GM19468 (cell line): ENCODE data around the gene CEP192.
"Not testable (repeated sequence)": the region's sequence is repeated elsewhere in the genome, so short reads cannot be mapped to it uniquely, and the experiment has no call there.

ENCODE experiments used
- ATAC-seq: cut with Tn5 transposase; IDR thresholded peaks from one replicate; pipeline ENCODE4 v1.9.1; 2021; ENCODE audit warnings: mild to moderate bottlenecking, moderate library complexity, moderate number of reproducible peaks; ENCODE audit not compliant: unreplicated experiment; ENCODE audit errors: extremely low read depth

CEP192 gene

DNA sequence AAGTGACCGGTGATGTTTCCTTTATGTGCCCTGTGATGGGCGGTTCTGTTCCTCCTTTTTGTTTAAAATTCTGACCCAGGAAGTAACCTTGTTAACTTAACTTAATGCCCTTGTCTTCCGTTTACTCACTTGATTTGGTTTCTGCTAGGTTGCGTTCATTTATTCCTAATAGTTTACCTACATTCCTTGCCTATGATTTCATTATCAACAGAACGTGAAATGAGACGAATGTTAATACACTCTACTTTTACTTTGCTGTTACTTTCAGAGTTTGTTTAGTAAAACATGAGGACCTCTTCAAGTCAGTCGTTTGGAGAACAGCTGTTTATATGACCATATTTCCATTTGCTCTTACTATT, 638 bp downstream of the CEP192 start:
- no peak for ATAC-seq

- no peak for ATAC-seq
Observed at GRCh38 chr18:12993439-12993838, 2.3 kb downstream of the CEP192 start.

GRCh38 chr18:12995424-12995823, 4.3 kb downstream of the CEP192 start:
- ATAC-seq = no peak

DNA sequence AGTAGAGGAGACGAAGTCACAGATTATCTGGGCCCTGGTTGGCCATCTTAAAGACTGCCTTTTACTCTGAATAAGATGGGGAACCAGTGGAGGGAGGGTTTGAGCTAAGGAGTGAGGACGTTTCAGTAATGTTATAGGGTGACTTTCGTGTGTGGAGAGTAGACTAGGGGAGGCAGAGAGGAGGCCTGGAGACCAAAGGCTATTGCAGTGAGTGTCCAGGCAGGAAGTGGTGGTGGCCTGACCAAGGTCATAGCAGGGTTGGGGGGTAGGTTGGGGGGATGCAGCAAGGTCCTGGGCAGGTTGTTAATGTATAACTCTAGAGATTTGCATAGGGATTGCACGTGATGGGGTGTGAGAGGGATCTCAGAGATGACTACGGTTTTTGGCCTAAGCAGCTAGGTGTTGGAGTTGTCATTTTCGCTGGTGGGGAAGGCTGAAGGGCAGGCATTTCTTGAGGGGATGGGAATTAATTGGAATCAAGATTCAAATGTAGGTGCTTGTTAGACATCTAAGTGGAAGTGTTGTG, 4.9 kb downstream of the CEP192 start:
- ATAC-seq = no peak

GRCh38 chr18:12996661-12997292, 5.6 kb downstream of the CEP192 start:
- ATAC-seq = no peak

- ATAC-seq = not testable (repeated sequence)
Observed at GRCh38 chr18:12997330-12997729, 6.2 kb downstream of the CEP192 start.

DNA sequence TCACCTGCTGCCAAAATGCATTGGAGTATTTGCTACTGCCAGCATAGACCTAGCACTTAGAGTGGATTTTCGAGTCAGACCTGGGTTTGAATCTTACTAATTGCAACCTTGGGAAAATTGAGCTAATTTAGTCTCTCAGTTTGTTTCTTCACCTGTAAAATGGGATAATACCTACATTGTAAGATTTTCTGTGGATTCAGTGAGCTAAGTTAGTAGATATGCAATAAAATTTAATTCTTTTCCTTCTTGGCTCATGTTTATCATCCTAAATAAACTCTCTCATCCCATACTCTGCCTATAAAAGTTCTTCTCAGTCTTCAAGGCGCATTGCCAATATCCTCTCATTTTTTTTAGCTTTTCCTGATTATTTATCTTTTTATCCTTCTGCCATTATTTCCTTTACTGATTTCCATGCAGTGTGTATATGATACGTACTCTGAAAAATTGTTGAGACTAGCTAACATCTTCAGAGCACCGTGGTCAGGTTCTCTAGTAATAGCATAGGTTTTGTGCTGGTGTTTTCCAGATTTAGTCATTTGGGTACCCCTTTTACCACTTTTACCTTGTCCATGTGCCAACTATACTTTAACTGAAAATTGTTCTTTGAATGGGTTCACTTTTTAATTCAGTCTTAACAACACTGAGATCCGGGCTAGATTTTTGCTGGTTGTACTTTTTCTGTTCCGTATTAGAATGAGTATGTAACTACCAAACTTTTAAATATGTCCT, 7.3 kb downstream of the CEP192 start:
- no peak for ATAC-seq

GRCh38 chr18:13003466-13003896, 12.3 kb downstream of the CEP192 start:
- no peak for ATAC-seq

DNA sequence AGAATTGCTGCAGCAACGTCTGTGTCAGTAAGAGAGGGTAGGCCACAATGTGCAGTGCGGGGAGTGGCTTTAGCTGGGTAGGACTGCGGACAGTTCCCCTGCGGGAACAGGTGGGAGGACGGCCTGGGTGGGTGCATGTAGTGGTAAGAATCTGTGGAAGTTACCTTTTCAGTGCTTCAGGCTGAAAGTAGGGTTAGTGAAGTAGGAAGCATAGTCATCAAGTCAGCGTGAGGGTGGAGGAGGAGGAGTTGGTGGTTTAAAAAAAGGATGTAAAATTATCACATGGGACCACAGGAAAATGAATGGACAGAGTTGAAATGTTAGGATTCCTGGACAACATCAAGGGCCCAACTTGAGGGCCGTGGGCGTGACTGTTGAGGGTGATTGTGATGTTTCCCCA, 13.2 kb downstream of the CEP192 start:
- no peak for ATAC-seq

- no peak for ATAC-seq
Observed at GRCh38 chr18:13005289-13005688, 14.1 kb downstream of the CEP192 start.

- ATAC-seq = no peak
Observed at GRCh38 chr18:13006531-13007247, 15.5 kb downstream of the CEP192 start.

DNA sequence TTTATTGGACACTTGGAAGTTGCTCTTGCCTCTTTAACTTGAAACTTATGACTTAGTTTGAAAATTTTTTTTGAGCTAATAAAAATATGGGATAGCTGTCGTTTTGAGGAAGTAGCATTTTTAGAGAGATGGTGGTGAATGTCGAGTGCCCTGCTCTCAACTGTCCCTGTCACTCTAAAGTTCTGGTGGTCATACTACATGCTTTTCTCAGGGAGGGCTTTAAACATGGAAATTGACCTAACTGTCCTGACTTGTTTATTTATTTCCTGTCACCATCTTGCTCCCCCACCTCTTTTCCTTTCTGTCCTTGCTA, 16.0 kb downstream of the CEP192 start:
- ATAC-seq = no peak

- no peak for ATAC-seq
Observed at GRCh38 chr18:13011719-13012118, 20.6 kb downstream of the CEP192 start.

DNA sequence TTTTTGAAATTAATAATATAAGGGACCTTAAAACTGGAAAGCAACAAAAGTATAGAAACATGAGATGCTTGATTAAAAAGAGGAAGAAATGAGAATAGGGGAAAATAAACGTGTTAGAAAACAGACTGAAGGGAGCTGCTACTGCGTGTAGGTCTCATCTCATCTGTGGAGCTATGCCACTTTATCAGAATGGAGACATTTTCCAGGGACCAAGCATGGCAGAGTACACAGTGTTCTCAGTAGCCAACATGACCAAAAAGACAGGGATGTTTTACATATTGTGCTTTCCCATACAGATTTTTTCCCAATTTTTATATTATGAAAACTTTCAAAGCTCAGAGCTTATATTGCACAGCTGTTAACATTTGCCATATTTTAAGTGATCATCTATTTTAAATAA, 23.1 kb downstream of the CEP192 start:
- ATAC-seq = no peak

GRCh38 chr18:13014818-13015217, 23.7 kb downstream of the CEP192 start:
- no peak for ATAC-seq

DNA sequence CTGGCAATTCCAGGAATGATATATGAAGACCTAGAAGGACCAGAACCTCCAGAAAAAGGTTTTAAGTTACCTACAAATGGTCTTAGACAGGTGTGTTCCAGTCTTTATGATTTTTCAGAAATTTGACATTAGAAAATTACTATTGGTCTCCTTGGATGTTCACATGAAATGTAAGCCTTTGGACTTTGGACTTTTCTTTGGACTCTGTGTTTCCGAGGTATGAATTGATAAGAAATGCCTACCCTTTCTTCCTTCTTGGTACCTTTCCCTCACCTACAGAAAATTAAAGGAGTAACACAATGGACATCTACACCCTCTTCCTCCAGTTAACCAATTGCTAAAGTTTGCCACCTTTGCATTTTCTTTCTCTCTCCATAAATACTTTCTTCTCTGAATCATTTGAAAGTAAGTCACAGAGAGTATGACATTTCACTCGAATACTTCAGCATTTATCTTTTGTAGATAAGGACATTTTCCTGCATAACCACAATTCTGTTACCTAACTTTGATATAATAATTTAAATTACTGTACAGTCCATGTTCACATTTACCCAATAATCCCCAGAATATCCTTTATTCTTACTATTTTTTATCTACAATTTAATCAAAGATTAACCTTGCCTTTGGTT, 26.2 kb downstream of the CEP192 start:
- ATAC-seq = no peak

GRCh38 chr18:13018374-13018773, 27.2 kb downstream of the CEP192 start:
- no peak for ATAC-seq

DNA sequence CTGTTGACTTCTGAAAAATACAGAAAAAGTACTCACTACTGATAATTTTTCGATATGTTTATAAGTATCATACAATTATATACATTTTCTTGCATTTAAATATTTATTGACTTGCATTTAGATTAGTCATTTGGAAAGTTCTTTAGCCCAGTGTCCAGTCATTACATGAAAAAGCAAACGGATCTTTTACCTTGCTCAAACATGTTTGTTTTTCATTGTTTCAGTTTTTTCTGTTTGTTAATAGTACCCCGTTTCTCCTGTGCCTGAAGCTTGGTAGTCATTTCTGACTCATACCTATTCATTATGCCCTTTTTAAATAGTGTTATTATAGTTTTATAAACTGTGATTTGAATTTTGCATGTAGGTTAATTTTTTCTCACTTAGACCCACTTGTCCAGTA, 28.1 kb downstream of the CEP192 start:
- no peak for ATAC-seq

- ATAC-seq = no peak
Observed at GRCh38 chr18:13022644-13023043, 31.5 kb downstream of the CEP192 start.

GRCh38 chr18:13025233-13025632, 34.1 kb downstream of the CEP192 start:
- ATAC-seq = no peak
